ENCODE data around the gene QSER1. TPM values are rescaled to one million over a fixed set of nuclear protein-coding genes. Genes with fewer than 3 reads are reported as not detected.

QSER1 gene
- total and polyA plus RNA-seq, 12 donors, result 2.5 to 23.8 (median 19.2) TPM

GRCh38 chr11:32895471-32895870 lies 2.9 kb downstream of the QSER1 start:
- no peak overlapping the region for H3K27ac ChIP-seq
- intact Hi-C loops (cut with DNase I), result loop anchor here in 2 of 10 donors (10.0 kb wide), 1 partner anchor 149 kb away; no protein-coding TSS in a partner anchor

GRCh38 chr11:32897103-32897502 lies 4.5 kb downstream of the QSER1 start:
- Histone ChIP-seq H3K9me3 (no peaks in the 10 kb centered on the region), H3K36me3 (peaks cover 0 to 11% (median 0%) of the 10 kb centered on the region in 9 donors), H3K4me3 (no peak overlapping the region), H3K27me3 (no peaks in the 10 kb centered on the region), H3K4me1 (peaks cover 0 to 40% (median 15%) of the 10 kb centered on the region in 9 donors), H3K27ac (no peak overlapping the region)
- DNase-seq (no peak), ATAC-seq (no peak)
- 86 to 93% methylated on average over 1 of the region's 1 CpG for WGBS, 2 donors
- intact Hi-C loops (cut with DNase I), result loop anchor here in 2 of 10 donors (10.0 kb wide), 1 partner anchor 148 kb away; no protein-coding TSS in a partner anchor
- no peak for TF ChIP-seq CTCF (IDR thresholded peaks at IDR 0.05)

More at GRCh38 chr11:32895471-32895870, 2.9 kb downstream of the QSER1 start:
- Histone ChIP-seq H3K36me3 (peaks cover 0 to 11% (median 0%) of the 10 kb centered on the region in 9 donors), H3K27me3 (no peaks in the 10 kb centered on the region), H3K4me3 (no peak overlapping the region), H3K4me1 (peaks cover 2 to 44% (median 19%) of the 10 kb centered on the region in 9 donors), H3K9me3 (no peaks in the 10 kb centered on the region)
- no peak for DNase-seq
- 30 to 35% methylated on average over 1 of the region's 1 CpG for WGBS, 2 donors
- ATAC-seq, result no peak
- no peak for TF ChIP-seq CTCF (IDR thresholded peaks at IDR 0.05)

- DNase-seq (no peak), ATAC-seq (no peak)
- H3K36me3 ChIP-seq, result peaks cover 0 to 11% (median 0%) of the 10 kb centered on the region in 9 donors
- H3K4me1 ChIP-seq, result peaks cover 0 to 37% (median 12%) of the 10 kb centered on the region in 9 donors
- no peak for TF ChIP-seq CTCF (IDR thresholded peaks at IDR 0.05)
- H3K27me3 ChIP-seq, result no peaks in the 10 kb centered on the region
- no peak overlapping the region for H3K27ac ChIP-seq
- no peak overlapping the region for H3K4me3 ChIP-seq
- intact Hi-C loops (cut with DNase I), result loop anchor here in 2 of 10 donors (10.0 kb wide), 1 partner anchor 145 kb away; no protein-coding TSS in a partner anchor
- no peaks in the 10 kb centered on the region for H3K9me3 ChIP-seq
Measured at GRCh38 chr11:32899438-32899837, 6.8 kb downstream of the QSER1 start.

GRCh38 chr11:32902089-32902665 lies 9.6 kb downstream of the QSER1 start:
- H3K36me3 ChIP-seq, result peaks cover 0 to 11% (median 0%) of the 10 kb centered on the region in 9 donors
- no peaks in the 10 kb centered on the region for H3K9me3 ChIP-seq
- WGBS, 2 donors, result 70 to 77% methylated on average over 4 of the region's 4 CpGs
- peaks cover 0 to 23% (median 9%) of the 10 kb centered on the region in 9 donors for H3K4me1 ChIP-seq
- intact Hi-C loops (cut with DNase I), result no loop called here
- TF ChIP-seq CTCF (IDR thresholded peaks at IDR 0.05), result no peak
- H3K27me3 ChIP-seq, result no peaks in the 10 kb centered on the region
- ATAC-seq (peak in 1 of 8 donors; percentile 35), DNase-seq (no peak)
- no peak overlapping the region for H3K27ac ChIP-seq
- H3K4me3 ChIP-seq, result no peak overlapping the region
